GM13977 (cell line): ENCODE results near the gene COG8.

Experiments used
- DNase-seq: peaks from one replicate; pipeline ENCODE4 v3.0.0; 2012; ENCODE audit warnings: low spot score
- CTCF ChIP-seq: IDR thresholded peaks from 2 replicates; pipeline ENCODE4 v1.5.1; 2012; ENCODE audit warnings: mild to moderate bottlenecking, control low read depth; ENCODE audit not compliant: insufficient read depth; ENCODE audit errors: extremely low read depth, missing control alignments
- in situ Hi-C: fragments of 300-500 bp; cut with MboI; formaldehyde crosslinking; loops from one replicate; pipeline ENCODE4 v1.12.0; 2022; ENCODE audit warnings: low sequenced_read_pairs, low pct_unique_long_range_greater_than_20kb, mixed read lengths, inconsistent platforms; ENCODE audit not compliant: unreplicated experiment

COG8 gene

DNA sequence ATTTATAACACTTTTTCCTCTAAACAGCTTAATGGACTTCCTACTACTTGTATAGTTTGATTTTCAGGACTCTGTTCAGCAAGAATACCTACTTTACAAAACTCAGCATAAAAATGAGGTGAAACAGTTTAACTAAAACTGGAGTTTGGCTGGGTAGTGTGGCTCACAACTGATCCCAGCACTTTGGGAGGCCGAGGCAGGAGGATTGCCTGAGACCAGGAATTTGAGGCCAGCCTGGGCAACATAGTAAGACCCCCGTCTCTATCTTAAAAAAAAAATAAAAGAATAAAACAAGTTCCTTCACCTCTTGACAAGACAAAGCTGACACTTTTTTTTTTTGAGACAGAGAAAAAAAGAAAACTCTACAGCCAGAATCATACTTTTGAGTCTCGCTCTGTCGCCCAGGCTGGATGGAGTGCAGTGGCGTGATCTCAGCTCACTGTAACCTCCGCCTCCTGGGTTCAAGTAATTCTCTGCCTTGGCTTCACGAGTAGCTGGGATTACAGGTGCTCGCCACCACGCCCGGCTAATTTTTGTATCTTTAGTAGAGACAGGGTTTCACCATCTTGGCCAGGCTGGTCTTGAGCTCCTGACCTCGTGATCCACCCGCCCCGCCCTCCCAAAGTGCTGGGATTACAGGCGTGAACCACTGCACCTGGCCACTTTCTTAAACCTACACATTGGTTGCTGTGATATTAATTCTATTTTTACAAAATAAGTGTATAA is 11.6 kb downstream of the COG8 start:
- TF ChIP-seq CTCF = no peak
- no peak for DNase-seq
- in situ Hi-C loops = no loop called here

DNA sequence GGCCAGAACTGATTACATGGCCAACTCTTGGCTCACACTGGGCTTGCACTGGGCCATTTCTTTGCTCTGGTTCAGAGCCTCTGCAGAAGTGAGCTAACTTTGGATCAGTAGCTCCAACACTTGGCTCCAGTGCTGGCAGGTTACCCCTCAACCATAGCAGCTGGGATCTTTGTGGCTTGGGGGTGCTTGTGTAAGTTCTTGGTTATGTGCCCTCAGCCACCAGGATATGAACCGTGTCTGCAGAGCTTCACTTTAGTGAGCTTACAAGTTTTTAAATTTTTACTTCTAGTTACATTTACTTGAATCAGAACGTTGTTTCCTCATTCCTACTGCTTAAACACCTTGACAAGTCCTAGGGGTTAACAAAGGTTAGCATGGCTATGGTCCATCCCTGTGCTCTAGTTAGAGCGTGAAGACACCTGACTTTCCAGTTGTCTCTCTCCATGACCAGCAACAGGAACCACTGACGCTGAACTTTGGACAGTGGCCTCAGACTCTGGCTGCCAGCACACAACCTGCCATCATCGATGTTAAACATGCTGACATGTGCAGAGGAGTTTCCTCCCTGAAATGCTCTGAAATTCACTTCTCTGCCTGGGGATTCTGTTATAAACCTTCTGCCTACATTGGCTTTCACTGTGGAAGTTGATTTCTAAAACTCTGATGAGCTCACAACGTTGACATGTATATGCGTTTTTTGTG is 13.0 kb downstream of the COG8 start:
- no peak for TF ChIP-seq CTCF
- no peak for DNase-seq
- in situ Hi-C loops = no loop called here

DNA sequence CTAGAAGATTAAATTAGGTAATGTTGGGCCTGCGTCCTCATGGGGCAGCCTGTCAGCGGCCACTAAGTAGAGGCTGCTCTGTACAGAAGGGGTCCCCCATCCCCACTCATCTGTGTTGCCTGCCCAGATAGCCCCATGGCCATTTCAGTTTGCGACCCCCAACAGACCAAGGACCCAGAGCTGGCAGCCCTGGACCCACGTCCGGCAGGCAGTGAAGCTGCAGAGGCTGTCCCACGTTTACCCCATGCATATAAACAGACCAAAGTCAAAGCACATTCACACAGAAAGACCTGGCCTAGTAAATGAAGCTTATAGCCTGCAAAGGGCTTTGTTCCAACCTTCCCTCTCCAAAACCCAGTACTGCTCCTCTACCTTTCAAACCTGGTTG is 13.6 kb downstream of the COG8 start:
- in situ Hi-C loops = no loop called here
- TF ChIP-seq CTCF = no peak

GRCh38 chr16:69324585-69325253 is 14.6 kb downstream of the COG8 start:
- no peak for DNase-seq
- TF ChIP-seq CTCF = no peak
- in situ Hi-C loops = no loop called here

More for the DNA sequence above, 13.6 kb downstream of the COG8 start:
- DNase-seq = no peak

- DNase-seq = no peak
- in situ Hi-C loops = no loop called here
- TF ChIP-seq CTCF = no peak
These were observed 15.3 kb downstream of the COG8 start for GRCh38 chr16:69324013-69324531.

GRCh38 chr16:69323415-69323814 is 15.9 kb downstream of the COG8 start:
- in situ Hi-C loops = no loop called here
- no peak for DNase-seq
- no peak for TF ChIP-seq CTCF
